ENCODE measurements around the gene KRT1.

GRCh38 chr12:52636592-52637258 lies 43.5 kb downstream of the KRT1 start:
- no peak for TF ChIP-seq CTCF (IDR thresholded peaks at IDR 0.05; ENCODE audit: insufficient read depth, low read length)
- no peak for TF ChIP-seq GABPA (IDR thresholded peaks at IDR 0.05; ENCODE audit: low read depth)
- no peak for TF ChIP-seq REST (IDR thresholded peaks at IDR 0.05; ENCODE audit: insufficient replicate concordance, low read depth)
- no peak for TF ChIP-seq POLR2AphosphoS5 (IDR thresholded peaks at IDR 0.05; ENCODE audit: low read depth)

Measured in HL-60 (cell line).